ENCODE measurements around the gene CDH12. TPM values are rescaled to one million over a fixed set of nuclear protein-coding genes. Genes with fewer than 3 reads are reported as not detected.
"Not testable (repeated sequence)": the region's sequence is repeated elsewhere in the genome, so short reads cannot be mapped to it uniquely, and the experiment has no call there.

Gene CDH12
- total RNA-seq, 4 donors from 2014 or later = not detected

GRCh38 chr5:22541037-22541436, 312.1 kb downstream of the CDH12 start:
- no peak for TF ChIP-seq CTCF (IDR thresholded peaks at IDR 0.05)
- no peak for ATAC-seq (ENCODE audit: low FRiP score)
- DNase-seq (ENCODE audit: low spot score) = no peak

- DNase-seq (ENCODE audit: low spot score) (no peak), ATAC-seq (ENCODE audit: low FRiP score) (no peak)
- no peak for TF ChIP-seq CTCF (IDR thresholded peaks at IDR 0.05)
Measured at GRCh38 chr5:22539762-22540161, 313.4 kb downstream of the CDH12 start.

GRCh38 chr5:22531986-22532385, 321.2 kb downstream of the CDH12 start:
- ATAC-seq (ENCODE audit: low FRiP score) (no peak), DNase-seq (ENCODE audit: low spot score) (no peak)
- TF ChIP-seq CTCF (IDR thresholded peaks at IDR 0.05) = no peak

- TF ChIP-seq CTCF (IDR thresholded peaks at IDR 0.05) = no peak
- no peak for ATAC-seq (ENCODE audit: low FRiP score)
- no peak for DNase-seq (ENCODE audit: low spot score)
Measured at GRCh38 chr5:22521521-22521920, 331.6 kb downstream of the CDH12 start.

- not testable (repeated sequence) for DNase-seq (ENCODE audit: low spot score); ATAC-seq (ENCODE audit: low FRiP score)
Measured at GRCh38 chr5:22516497-22516896, 336.6 kb downstream of the CDH12 start.

- no peak for DNase-seq (ENCODE audit: low spot score)
- no peak for ATAC-seq (ENCODE audit: low FRiP score)
- TF ChIP-seq CTCF (IDR thresholded peaks at IDR 0.05) = no peak
Measured at GRCh38 chr5:22514231-22514630, 338.9 kb downstream of the CDH12 start.

- DNase-seq (ENCODE audit: low spot score) (no peak), ATAC-seq (ENCODE audit: low FRiP score) (no peak)
- no peak for TF ChIP-seq CTCF (IDR thresholded peaks at IDR 0.05)
Measured at GRCh38 chr5:22505891-22506290, 347.3 kb downstream of the CDH12 start.

- DNase-seq (ENCODE audit: low spot score) = no peak
- no peak for ATAC-seq (ENCODE audit: low FRiP score)
- TF ChIP-seq CTCF (IDR thresholded peaks at IDR 0.05) = no peak
Measured at GRCh38 chr5:22504411-22504810, 348.7 kb downstream of the CDH12 start.
